ENCODE data around the gene BRD7.
A peak's percentile ranks its signal among the peaks of the same experiment; 100 is the strongest.

BRD7 gene

GRCh38 chr16:50320310-50320709 lies 48.5 kb downstream of the BRD7 start:
- no peak for DNase-seq (ENCODE audit: low spot score)

- peak; percentile 15 for DNase-seq (ENCODE audit: low spot score)
Measured at GRCh38 chr16:50318796-50319578, 49.8 kb downstream of the BRD7 start.

GRCh38 chr16:50316848-50317630 lies 51.7 kb downstream of the BRD7 start:
- no peak for DNase-seq (ENCODE audit: low spot score)

GRCh38 chr16:50316102-50316847 lies 52.5 kb downstream of the BRD7 start:
- DNase-seq (ENCODE audit: low spot score), result no peak

GRCh38 chr16:50315346-50315997 lies 53.3 kb downstream of the BRD7 start:
- no peak for DNase-seq (ENCODE audit: low spot score)

- DNase-seq (ENCODE audit: low spot score), result no peak
Measured at GRCh38 chr16:50314665-50315064, 54.1 kb downstream of the BRD7 start.

- DNase-seq (ENCODE audit: low spot score), result no peak
Measured at GRCh38 chr16:50313596-50314478, 55.0 kb downstream of the BRD7 start.

GRCh38 chr16:50311891-50312501 lies 56.8 kb downstream of the BRD7 start:
- no peak for DNase-seq (ENCODE audit: low spot score)

- no peak for DNase-seq (ENCODE audit: low spot score)
Measured at GRCh38 chr16:50311134-50311528, 57.7 kb downstream of the BRD7 start.

- no peak for DNase-seq (ENCODE audit: low spot score)
Measured at GRCh38 chr16:50310308-50311133, 58.3 kb downstream of the BRD7 start.

- DNase-seq (ENCODE audit: low spot score), result no peak
Measured at GRCh38 chr16:50309527-50310307, 59.1 kb downstream of the BRD7 start.

GRCh38 chr16:50309156-50309526 lies 59.6 kb downstream of the BRD7 start:
- DNase-seq (ENCODE audit: low spot score), result no peak

GRCh38 chr16:50308237-50308965 lies 60.4 kb downstream of the BRD7 start:
- DNase-seq (ENCODE audit: low spot score), result no peak

- no peak for DNase-seq (ENCODE audit: low spot score)
Measured at GRCh38 chr16:50306287-50306686, 62.5 kb downstream of the BRD7 start.

- no peak for DNase-seq (ENCODE audit: low spot score)
Measured at GRCh38 chr16:50305441-50306061, 63.2 kb downstream of the BRD7 start.

- DNase-seq (ENCODE audit: low spot score), result no peak
Measured at GRCh38 chr16:50304467-50305440, 64.0 kb downstream of the BRD7 start.
